ENCODE results near the gene CCDC54. TPM values are rescaled to one million over a fixed set of nuclear protein-coding genes. Genes with fewer than 3 reads are reported as not detected.

The CCDC54 gene
- total and polyA plus RNA-seq, 2 of the 8 experiments (the other 6 are each of a cell fraction or from before 2014, with no cell fraction given), result not detected

DNA sequence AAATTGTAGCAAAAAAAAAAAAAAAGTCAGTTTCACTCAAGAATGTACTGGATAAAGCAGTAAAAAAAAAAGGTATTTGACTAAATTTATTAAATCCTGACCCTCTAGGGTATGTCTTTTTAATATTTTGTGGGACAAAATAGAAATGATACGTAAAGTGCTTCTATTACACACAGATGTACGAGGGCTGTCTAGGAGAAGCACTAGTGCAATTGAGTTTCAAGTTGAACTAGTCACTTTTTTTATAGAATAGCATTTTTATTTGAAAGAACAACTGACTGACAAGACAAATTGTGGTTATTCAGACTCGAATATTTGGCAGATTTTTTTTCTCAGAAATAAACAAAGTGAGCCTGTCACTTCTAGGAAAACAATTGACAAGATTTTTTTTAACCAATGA, 49.0 kb downstream of the CCDC54 start:
- H3K36me3 ChIP-seq (ENCODE audit: control insufficient read depth in 2 of 4, insufficient read depth in 4 of 4, low read length in 3 of 4), result no peaks in the 10 kb centered on the region
- TF ChIP-seq TEAD4 (IDR thresholded peaks at IDR 0.05; ENCODE audit: low read depth, low read length), result no peak
- TF ChIP-seq CBX8 (IDR thresholded peaks at IDR 0.05; ENCODE audit: borderline replicate concordance, low read depth, low read length), result no peak
- TF ChIP-seq BCL11A (IDR thresholded peaks at IDR 0.05; ENCODE audit: low read depth in 2 of 2, low read length in 2 of 2), result no peak
- TF ChIP-seq SIN3A (conservative IDR thresholded peaks at IDR 0.05 in 1 of 2, IDR thresholded peaks at IDR 0.05 in 1 of 2; ENCODE audit: low read depth in 1 of 2, low read length in 2 of 2), result no peak
- no peak for TF ChIP-seq JUN (IDR thresholded peaks at IDR 0.05; ENCODE audit: low read depth, low read length)
- no peak for TF ChIP-seq RBBP5 (IDR thresholded peaks at IDR 0.05; ENCODE audit: borderline replicate concordance, low read depth, low read length)
- no peak for TF ChIP-seq JUND (IDR thresholded peaks at IDR 0.05; ENCODE audit: low read length)
- TF ChIP-seq GTF2F1 (IDR thresholded peaks at IDR 0.05; ENCODE audit: borderline replicate concordance, low read depth, low read length), result no peak
- no peak for TF ChIP-seq POU5F1 (IDR thresholded peaks at IDR 0.05; ENCODE audit: low read depth, low read length)
- TF ChIP-seq EZH2 (IDR thresholded peaks at IDR 0.05; ENCODE audit: low read depth, low read length, severe bottlenecking), result no peak
- TF ChIP-seq TCF12 (IDR thresholded peaks at IDR 0.05; ENCODE audit: low read depth, low read length), result no peak
- TF ChIP-seq GABPA (IDR thresholded peaks at IDR 0.05; ENCODE audit: borderline replicate concordance, insufficient read depth, low read length), result no peak
- 77% methylated on average over 3 of the region's 3 CpGs; no CpG with 5 or more reads in 1 of the 2 experiments for WGBS, 2 experiments (ENCODE audit: extremely low coverage in 1 of 2, insufficient coverage in 1 of 2, insufficient read length in 1 of 2, insufficient replicate concordance in 2 of 2, low coverage in 1 of 2, low lambda C conversion rate in 2 of 2, missing lambda C conversion rate in 1 of 2)
- no peaks in the 10 kb centered on the region for H4K20me1 ChIP-seq (replicated peaks in 1 of 2; ENCODE audit: control insufficient read depth in 1 of 2, insufficient read depth in 2 of 2, low read length in 2 of 2)
- H3K9me3 ChIP-seq (ENCODE audit: insufficient read depth in 2 of 2, low read depth in 1 of 2, low read length in 1 of 2), result no peaks in the 10 kb centered on the region
- CTCF ChIA-PET (ENCODE audit: partially characterized antibody), result interaction anchor here (1.2 to 1.3 kb wide), 2 partner anchors 11 to 155 kb away, joined by 3 to 4 read pairs; no protein-coding TSS in a partner anchor
- no peak overlapping the region for H4K5ac ChIP-seq (ENCODE audit: insufficient read length, low read depth, low read length)
- no peaks in the 10 kb centered on the region for H3K79me1 ChIP-seq (ENCODE audit: low read depth, low read length)
- H3K23ac ChIP-seq (ENCODE audit: insufficient read length), result no peak overlapping the region
- no peak overlapping the region for H4K8ac ChIP-seq (ENCODE audit: extremely low read depth, insufficient read depth, low read length)
- H3K56ac ChIP-seq (replicated peaks; ENCODE audit: insufficient read length, low read depth, low read length), result no peak overlapping the region
- H3K18ac ChIP-seq (ENCODE audit: extremely low read depth, low read length), result no peak overlapping the region
- no peak overlapping the region for H2BK120ac ChIP-seq (replicated peaks; ENCODE audit: low read depth, low read length)
- H2BK5ac ChIP-seq (ENCODE audit: low read depth, low read length), result no peak overlapping the region
- no peak overlapping the region for H3K14ac ChIP-seq (ENCODE audit: insufficient read length)
- H3K27me3 ChIP-seq (replicated peaks in 1 of 4; ENCODE audit: control insufficient read depth in 3 of 4, extremely low read depth in 1 of 4, insufficient read depth in 3 of 4, low read length in 3 of 4), result peaks cover 0 to 15% (median 11%) of the 10 kb centered on the region in 4 experiments; a peak in 6 of 7 replicates
- no peak overlapping the region for H2BK12ac ChIP-seq (ENCODE audit: low read depth, low read length)
- peaks cover 8% of the 10 kb centered on the region; the same call in 1 of the 2 replicates for H3K23me2 ChIP-seq (ENCODE audit: low read depth, low read length)
- POLR2A ChIA-PET (ENCODE audit: partially characterized antibody), result no interaction called here
- no peak overlapping the region for H2AK5ac ChIP-seq (ENCODE audit: low read depth, low read length)
- no peak overlapping the region for H2BK20ac ChIP-seq (ENCODE audit: low read length)
- H3K4me2 ChIP-seq (ENCODE audit: insufficient read depth in 1 of 2, low read depth in 2 of 2, low read length in 2 of 2), result no peak overlapping the region
- H4K91ac ChIP-seq (replicated peaks; ENCODE audit: insufficient read length, low read length), result no peak overlapping the region
- H3K4me1 ChIP-seq (replicated peaks in 1 of 4; ENCODE audit: control insufficient read depth in 3 of 4, insufficient read depth in 4 of 4, low read length in 3 of 4), result peaks cover 0 to 7% (median 5%) of the 10 kb centered on the region in 4 experiments; a peak in 5 of 7 replicates
- H2BK15ac ChIP-seq (ENCODE audit: low read length), result no peak overlapping the region
- no peak overlapping the region for H3K4ac ChIP-seq (replicated peaks; ENCODE audit: insufficient read length, low read depth, low read length)
- no peak overlapping the region for H3K4me3 ChIP-seq (ENCODE audit: extremely low read depth in 1 of 4, insufficient read depth in 2 of 4, low read depth in 3 of 4, low read length in 4 of 4)
- no peak overlapping the region for H3K9ac ChIP-seq (replicated peaks in 1 of 4; ENCODE audit: extremely low read depth in 1 of 4, low read depth in 3 of 4, low read length in 3 of 4)
- H2AFZ ChIP-seq (ENCODE audit: low read length), result no peak overlapping the region
- H3K27ac ChIP-seq (ENCODE audit: low read depth, low read length), result no peak overlapping the region
- H3K79me2 ChIP-seq (ENCODE audit: control insufficient read depth in 1 of 2, insufficient read depth in 2 of 2, low read length in 2 of 2), result no peaks in the 10 kb centered on the region
- DNase-seq (ENCODE audit: low read depth in 1 of 2, low spot score in 2 of 2) (no peak), FAIRE-seq (no peak)
